NK-92 (cell line): ENCODE measurements around the gene ZFYVE27.

Experiments used
- DNase-seq: peaks from one replicate; lab custom pipeline; 2025; ENCODE audit not compliant: unreplicated experiment; lab: John Stamatoyannopoulos, UW

ZFYVE27 gene

GRCh38 chr10:97743169-97743943 lies 6.4 kb downstream of the ZFYVE27 start:
- no peak for DNase-seq

- DNase-seq = no peak
These were observed 7.6 kb downstream of the ZFYVE27 start for GRCh38 chr10:97744405-97745035.

DNA sequence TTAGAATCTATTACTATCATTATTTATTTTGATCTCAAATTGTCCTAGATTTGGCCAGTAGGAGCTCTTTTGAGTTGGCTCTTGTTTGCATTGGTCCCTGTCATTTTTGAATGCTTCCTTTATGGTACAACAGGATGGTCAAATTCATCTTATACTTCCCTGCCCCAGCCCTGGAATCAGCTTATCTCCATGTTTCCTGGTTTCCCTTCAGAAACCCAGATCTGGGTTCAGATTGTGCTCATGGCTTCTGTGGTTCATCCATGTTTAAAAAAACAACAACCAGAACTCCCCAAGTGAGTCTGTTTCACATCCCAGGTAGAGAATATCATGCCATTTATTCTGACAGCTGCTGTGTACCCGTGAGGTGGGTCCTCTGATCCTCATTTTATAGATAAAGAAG lies 10.6 kb downstream of the ZFYVE27 start:
- DNase-seq = no peak

DNA sequence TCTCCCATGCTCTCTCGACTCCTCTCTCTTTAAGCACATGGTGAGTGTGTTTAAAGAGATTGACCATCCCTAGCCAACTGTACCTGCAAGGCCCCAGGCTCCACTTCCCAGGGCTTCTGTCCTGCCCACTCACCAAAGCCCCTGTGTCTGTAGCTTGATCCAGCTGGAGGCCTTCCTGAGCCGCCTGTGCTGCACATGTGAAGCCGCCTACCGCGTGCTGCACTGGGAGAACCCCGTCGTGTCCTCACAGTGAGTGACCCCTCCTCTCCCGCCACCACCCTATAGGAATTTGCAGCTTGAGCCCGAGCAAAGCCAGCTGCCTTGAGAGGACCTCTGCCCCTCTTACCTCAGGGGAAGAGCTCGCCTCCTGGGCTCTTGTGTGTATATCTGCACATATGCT lies 11.2 kb downstream of the ZFYVE27 start:
- no peak for DNase-seq

DNA sequence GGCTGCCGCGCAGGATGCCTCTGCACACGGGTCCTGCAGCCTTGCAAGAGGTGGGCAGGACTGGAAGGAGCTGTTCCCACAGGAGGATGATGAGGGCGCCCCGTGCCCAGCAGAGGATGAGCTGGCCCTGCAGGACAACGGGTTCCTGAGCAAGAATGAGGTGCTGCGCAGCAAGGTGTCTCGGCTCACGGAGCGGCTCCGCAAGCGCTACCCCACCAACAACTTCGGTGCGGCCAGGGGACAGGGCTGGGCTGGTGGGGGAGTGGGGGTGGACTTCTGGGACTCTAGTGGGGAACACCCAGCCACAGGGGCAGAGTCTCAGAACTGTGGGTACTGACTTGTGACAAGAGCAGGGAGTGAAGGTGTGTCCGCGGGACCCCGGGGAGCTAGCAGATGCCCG lies 16.0 kb downstream of the ZFYVE27 start:
- DNase-seq = no peak

- DNase-seq = no peak
These were observed 17.8 kb downstream of the ZFYVE27 start for GRCh38 chr10:97754726-97755125.

DNA sequence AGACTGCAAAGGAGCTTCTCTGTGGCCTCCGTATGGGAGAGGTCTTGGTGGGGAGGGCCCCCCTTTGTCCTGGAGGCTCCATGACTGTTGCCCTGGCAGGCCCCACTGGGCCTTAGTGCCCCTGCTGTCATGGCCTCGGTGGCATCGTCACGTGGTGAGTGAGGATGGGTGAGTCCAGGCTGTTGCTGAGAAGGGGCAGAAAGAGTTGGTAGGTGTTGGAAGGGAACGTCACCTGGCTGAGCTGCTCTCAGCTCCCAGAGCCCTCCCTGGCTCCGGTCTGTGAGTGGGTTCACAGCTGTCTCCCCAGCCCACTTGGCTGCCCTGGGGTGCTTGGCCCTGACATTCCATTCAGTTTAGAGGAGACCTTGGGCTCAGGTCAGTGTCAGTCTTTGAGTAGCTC lies 18.8 kb downstream of the ZFYVE27 start:
- no peak for DNase-seq

DNA sequence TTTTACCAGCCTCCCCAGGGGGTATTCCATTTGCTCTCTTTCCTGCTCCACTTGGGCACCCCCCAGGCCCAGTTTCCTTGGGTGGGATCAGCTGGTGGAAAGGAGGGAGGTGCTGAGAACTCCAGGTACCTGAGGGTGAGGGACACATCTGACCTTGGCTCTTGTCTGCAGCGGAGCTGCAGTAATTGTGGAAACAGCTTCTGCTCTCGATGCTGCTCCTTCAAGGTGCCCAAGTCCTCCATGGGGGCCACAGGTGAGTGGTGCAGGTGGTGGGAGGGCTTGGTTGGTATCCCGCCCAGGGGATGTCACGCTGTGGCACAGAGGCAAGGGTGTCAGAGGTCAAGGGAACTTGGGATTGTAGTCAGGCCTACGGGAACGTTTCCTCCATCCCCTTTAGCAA lies 20.5 kb downstream of the ZFYVE27 start:
- no peak for DNase-seq

DNA sequence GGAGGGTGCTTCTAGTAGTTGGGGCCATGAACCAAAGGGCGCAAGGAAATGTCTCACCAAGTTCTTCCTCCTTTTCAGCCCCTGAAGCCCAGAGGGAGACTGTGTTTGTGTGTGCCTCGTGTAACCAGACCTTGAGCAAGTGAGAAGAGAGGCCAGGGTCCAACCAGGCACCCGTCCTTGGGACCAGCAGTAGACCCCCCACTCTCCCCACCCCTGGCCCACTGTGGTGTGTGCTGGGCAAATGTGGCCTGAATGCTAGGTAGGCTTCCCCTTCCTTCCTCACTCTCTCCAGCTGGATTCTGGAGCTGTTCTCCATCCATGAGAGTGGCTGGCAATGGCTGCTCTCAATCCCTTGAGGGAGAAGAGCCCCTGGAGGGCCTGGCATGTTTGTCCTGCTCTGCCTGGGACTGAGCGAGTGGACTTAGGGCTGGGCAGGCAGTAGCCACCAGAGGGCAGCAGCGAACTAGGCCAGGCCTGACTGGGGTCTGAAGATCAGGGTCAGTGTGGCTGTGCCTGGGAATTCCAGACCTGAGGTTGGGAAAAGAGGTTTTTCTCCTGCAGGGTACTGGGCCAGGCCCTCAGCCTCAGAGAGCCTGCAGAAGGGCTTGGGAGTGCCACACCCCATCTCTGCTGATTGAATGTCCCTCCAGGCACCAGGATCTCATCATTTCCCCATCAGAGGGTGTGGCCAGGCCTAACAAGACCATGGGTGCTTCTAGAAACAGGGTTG lies 22.4 kb downstream of the ZFYVE27 start:
- DNase-seq = no peak

GRCh38 chr10:97759946-97760345 lies 23.0 kb downstream of the ZFYVE27 start:
- no peak for DNase-seq

DNA sequence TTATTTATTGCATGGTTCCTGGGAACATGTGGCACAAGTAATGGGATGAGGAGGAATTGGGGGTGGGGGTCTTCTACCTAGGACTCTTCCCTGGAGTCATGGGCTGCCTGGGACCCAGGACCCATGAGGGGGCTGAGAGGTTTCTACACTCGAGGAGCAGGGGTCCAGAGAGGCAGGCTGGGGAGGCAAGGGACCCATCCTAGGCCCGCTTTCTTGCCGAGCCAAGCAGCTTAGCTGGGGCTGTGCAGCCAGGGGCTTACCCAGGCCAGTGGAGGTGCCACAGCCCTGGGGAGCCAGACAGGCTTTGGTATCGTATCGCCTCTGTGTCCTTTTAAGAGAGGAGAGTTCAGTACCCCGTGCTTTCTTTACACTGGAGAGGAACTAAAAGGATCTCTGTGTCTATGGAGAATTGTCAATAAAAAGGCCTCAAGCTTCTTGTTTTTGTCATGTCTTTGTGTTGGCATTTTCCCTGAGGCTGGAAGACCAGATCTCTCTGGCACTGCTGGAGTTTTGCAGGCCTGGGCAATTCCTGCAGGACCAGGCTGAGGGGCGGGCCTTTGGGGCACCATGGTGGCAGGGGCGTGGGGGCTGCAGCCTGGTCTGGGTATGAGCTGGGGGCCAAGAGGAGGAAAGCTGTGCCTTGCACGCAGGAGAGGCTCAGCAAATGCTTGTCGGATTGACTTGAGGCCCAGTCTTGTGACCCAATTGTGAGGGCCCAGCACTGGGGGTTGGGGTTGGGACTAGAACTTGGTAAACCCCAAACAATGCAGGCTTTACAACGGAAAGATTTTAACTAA lies 23.7 kb downstream of the ZFYVE27 start:
- no peak for DNase-seq

DNA sequence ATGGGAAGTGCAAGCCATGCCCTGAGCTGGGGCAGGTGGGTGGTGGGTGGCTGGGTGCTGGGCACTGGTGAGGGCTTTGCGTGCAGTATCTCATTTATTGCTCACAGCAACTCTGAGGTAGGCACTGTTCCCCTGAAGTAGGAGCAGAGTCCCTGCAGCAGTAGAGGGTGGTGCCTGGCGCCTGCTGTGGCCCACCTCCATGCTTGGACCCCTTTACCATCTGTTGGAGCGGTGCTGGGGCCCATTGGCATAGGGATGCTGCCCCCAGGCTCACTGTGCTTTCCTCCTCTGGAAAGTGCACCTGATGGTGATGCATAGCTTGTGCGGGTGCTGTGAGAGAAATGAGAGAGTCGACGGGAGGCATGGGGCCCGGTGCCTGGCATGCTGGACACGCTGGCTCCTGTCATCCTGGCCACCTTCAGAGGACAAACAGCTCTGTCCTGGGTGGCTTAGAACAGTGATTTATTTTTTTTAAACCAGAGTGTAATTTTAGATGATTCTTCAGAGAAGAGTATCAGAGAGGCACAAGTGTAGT lies 24.5 kb downstream of the ZFYVE27 start:
- no peak for DNase-seq

DNA sequence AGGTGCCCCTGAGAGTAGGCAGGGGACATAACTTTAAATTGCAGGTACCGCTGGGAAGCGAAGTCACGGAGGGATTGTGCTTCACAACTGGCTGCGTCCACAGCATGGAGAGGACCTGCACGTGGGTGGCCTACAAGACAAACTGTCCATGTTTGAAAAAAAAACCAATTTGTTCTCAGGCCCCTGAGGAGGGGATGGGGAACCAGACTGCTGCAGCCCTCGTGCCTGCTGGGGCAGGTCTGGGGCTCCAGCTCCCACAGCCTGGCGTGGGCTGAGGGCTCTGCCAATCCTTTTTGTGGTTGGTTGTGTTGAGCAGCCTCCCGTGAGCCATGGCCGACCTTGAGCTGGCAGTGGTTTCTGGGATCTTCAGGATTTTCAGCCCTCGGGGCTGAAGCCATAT lies 25.1 kb downstream of the ZFYVE27 start:
- DNase-seq = no peak

GRCh38 chr10:97762816-97763215 lies 25.9 kb downstream of the ZFYVE27 start:
- no peak for DNase-seq

DNA sequence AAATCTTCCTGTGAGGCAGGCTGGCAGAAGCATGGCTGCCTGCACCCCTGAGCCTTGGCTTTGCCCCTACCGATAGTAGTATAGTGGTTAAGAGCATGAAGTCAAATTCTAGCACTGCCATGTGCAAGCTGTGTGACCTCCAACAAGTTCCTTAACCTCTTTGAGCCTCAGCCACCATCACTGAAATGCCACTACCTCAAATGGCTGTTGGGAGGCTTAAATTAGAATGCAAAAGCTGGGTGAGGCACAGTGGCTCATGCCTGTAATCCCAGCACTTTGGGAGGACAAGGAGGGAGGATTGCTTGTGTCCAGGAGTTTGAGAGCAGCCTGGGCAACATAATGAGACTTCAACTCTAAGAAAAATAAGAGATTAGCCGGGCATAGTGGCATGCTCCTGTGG lies 26.5 kb downstream of the ZFYVE27 start:
- no peak for DNase-seq

DNA sequence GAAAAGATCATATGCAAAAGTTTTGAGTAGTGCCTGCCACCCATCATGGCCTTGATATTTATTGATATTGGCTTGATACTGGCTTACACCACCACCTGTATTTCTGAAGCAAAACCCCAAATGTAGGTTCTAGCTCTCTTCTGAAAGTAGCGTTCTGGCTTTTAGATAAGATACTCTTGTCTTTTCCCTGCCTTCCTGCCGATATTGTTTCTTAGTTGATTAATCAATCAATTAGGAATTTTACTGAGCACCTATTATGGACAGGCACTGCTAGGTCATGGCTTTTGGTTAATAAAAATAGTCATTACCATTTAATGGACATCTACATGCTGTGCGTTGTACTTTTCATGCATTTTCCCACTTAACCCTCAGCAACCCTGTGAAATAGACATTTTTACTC lies 27.0 kb downstream of the ZFYVE27 start:
- DNase-seq = no peak

DNA sequence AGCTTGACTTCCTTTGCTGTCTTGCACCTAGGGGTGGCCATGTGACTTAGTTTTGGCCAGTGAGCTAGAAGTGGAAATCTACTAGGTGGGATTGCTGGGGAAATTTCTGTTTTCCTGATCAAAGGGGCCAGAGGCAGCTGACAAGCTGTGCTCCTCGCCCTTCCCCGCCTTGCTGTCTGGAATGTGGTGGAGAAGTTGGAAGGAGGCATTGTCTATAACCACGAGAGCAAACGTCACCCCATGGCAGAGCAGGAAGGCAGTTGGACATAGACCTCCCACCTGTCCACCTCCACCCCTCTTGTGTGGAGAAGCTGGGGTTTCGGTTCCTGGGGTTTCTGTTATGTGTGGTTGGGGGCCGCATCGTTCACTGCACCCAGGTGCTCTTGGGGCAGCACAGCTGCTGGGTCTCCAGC lies 27.6 kb downstream of the ZFYVE27 start:
- DNase-seq = no peak

DNA sequence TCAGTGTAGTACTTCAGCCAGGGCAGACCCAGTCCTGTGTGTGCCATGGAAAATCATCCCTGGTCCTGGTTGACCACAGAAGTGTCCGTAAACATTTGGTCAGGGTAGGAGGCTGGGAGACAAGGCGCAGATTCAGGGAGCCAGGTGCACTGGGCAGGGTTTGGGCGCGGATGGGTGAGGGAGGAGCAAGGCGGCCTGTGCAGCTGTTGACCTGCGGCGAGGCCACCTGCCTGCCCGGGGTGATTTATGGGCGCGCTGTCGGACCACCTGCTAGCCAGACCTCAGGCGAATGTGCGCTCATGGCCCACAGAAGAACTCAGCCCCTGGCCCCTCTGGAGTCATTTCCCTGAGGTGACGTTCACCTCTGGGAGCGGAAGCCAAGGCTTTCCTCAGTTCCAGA lies 28.3 kb downstream of the ZFYVE27 start:
- no peak for DNase-seq

DNA sequence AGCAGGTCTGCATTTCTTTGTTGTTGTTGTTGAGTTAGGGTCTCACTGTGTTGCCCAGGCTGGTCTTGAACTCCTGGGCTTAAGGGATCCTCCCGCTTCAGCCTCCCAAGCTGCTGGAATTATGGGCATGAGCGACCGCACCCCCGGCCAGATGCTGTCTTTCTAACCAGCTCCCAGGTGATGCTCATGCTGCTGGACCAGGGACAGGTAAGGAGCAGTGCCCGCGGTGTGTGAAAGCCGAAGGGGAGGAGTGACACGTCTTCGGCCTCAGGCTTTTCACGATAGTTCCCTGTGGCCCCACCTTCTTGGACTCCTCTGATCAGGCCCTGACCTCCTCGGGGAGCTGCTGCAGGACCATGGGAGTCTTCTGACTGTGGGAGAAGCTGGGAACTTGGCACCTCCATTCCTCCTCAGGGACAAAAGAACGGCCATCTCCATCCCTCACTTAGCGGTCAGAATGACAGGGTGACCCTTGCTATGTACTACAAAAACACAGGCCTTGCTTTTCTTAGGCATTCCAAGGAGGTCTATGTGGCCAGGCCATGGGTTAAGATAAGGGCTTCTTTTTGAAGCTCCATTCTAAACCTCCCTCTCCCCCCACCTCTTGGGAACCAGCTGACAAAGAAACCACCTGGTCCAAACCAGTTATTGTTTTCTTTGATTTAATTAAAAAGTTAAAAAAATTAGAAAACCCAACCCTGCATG lies 29.3 kb downstream of the ZFYVE27 start:
- DNase-seq = no peak
